Upper lobe of left lung (tissue), 6 donors: ENCODE data around the gene BACH1. TPM values are rescaled to one million over a fixed set of nuclear protein-coding genes. Genes with fewer than 3 reads are reported as not detected.
A peak's percentile ranks its signal among the peaks of the same experiment; 100 is the strongest.
"Not testable (repeated sequence)": the region's sequence is repeated elsewhere in the genome, so short reads cannot be mapped to it uniquely, and the experiment has no call there.

Experiments
- ATAC-seq, 2 donors: fragments of 200-7000 bp; cut with Tn5 transposase; one replicate each; pipeline ENCODE4 v1.9.1; 2022; ENCODE audit warnings: mild to moderate bottlenecking in 2 of 2, moderate library complexity in 2 of 2; ENCODE audit not compliant: low FRiP score in 2 of 2
- DNase-seq, 2 donors: peaks; one replicate each; pipeline ENCODE4 v3.0.0-alpha.2; 2019 to 2020
- H3K27ac ChIP-seq, 4 donors: fragments of 200-600 bp; sonication (generic); one replicate each; pipeline ENCODE4 v1.5.1; 2016 to 2019
- H3K27me3 ChIP-seq, 4 donors: fragments of 200-600 bp; sonication (generic); one replicate each; pipeline ENCODE4 v1.5.1; 2017 to 2019
- H3K36me3 ChIP-seq, 4 donors: fragments of 200-600 bp; sonication (generic); one replicate each; pipeline ENCODE4 v1.5.1; 2016 to 2019
- H3K4me1 ChIP-seq, 4 donors: fragments of 200-600 bp; sonication (generic); one replicate each; pipeline ENCODE4 v1.5.1; 2018 to 2019
- H3K4me3 ChIP-seq, 4 donors: fragments of 200-600 bp; sonication (generic); one replicate each; pipeline ENCODE4 v1.5.1; 2017 to 2019; ENCODE audit warnings: mild to moderate bottlenecking in 2 of 4, moderate library complexity in 1 of 4
- H3K9me3 ChIP-seq, 4 donors: fragments of 200-600 bp; sonication (generic); one replicate each; pipeline ENCODE4 v1.5.1; 2018 to 2019
- CTCF ChIP-seq, 6 experiments: fragments of 450-650 bp in 4 of 6; fragments of 200-600 bp in 2 of 6; sonication (generic) in 2 of 6; IDR thresholded peaks; one replicate each; pipeline ENCODE4 v1.5.1; 2016 to 2019; ENCODE audit warnings: antibody characterized with exemption in 6 of 6
- EP300 ChIP-seq, 4 donors: sonication (generic); formaldehyde crosslinking; IDR thresholded peaks; one replicate each; pipeline ENCODE4 v1.5.1; 2017; ENCODE audit warnings: antibody characterized with exemption in 4 of 4, control low read depth in 2 of 4
- POLR2A ChIP-seq, 4 donors: fragments of 450-650 bp; IDR thresholded peaks; one replicate each; pipeline ENCODE4 v1.5.1; 2016 to 2017; ENCODE audit warnings: antibody characterized with exemption in 4 of 4, mild to moderate bottlenecking in 2 of 4
- POLR2AphosphoS5 ChIP-seq, 2 donors: sonication (generic); formaldehyde crosslinking; IDR thresholded peaks; one replicate each; pipeline ENCODE4 v1.5.1; 2017; ENCODE audit warnings: antibody characterized with exemption in 2 of 2
- WGBS, 2 donors: methylation state at CpG; one replicate each; pipeline ENCODE4 v1.1.5; 2017 to 2018; 5-methylcytosine and 5-hydroxymethylcytosine counted together
- total RNA-seq, 6 donors: library from RNA; depleted of rRNA in 4 of 6; stranded (reverse); fragments of >200 nt in 4 of 6; gene quantifications; one replicate each; pipeline versions ENCODE4 v1.1.0 to v1.2.1, GENCODE V29; 2016 to 2021
- donor health status: DM: no; HTN: no; CAD: no; lungs with moderate emphysema.
- donor health status: DM: no; HTN: yes; CAD: no; lungs with severe emphysema.

Gene BACH1
- total RNA-seq, 6 donors from 2014 or later = 41.6 to 119 (median 78.9) TPM

GRCh38 chr21:29271927-29272333 is 26.8 kb upstream of the BACH1 start:
- ATAC-seq = no peak
- no peak for DNase-seq
- TF ChIP-seq POLR2AphosphoS5 (IDR thresholded peaks at IDR 0.05) = no peak
- no peak for TF ChIP-seq EP300 (IDR thresholded peaks at IDR 0.05)
- TF ChIP-seq POLR2A (IDR thresholded peaks at IDR 0.05) = no peak
- TF ChIP-seq CTCF (IDR thresholded peaks at IDR 0.05) = no peak
- Histone ChIP-seq H3K36me3 (no peaks in the 10 kb centered on the region), H3K4me3 (no peak overlapping the region), H3K9me3 (no peaks in the 10 kb centered on the region), H3K4me1 (no peaks in the 10 kb centered on the region), H3K27me3 (no peaks in the 10 kb centered on the region), H3K27ac (no peak overlapping the region)
- WGBS, 2 donors = 84 to 92% methylated on average over 6 of the region's 6 CpGs

- DNase-seq (no peak), ATAC-seq (no peak)
- H3K4me3 ChIP-seq = no peak overlapping the region
- H3K27me3 ChIP-seq = no peaks in the 10 kb centered on the region
- H3K27ac ChIP-seq = no peak overlapping the region
- no peaks in the 10 kb centered on the region for H3K9me3 ChIP-seq
- TF ChIP-seq EP300 (IDR thresholded peaks at IDR 0.05) (no peak), CTCF (IDR thresholded peaks at IDR 0.05) (no peak), POLR2A (IDR thresholded peaks at IDR 0.05) (no peak), POLR2AphosphoS5 (IDR thresholded peaks at IDR 0.05) (no peak)
- no peaks in the 10 kb centered on the region for H3K4me1 ChIP-seq
- no peaks in the 10 kb centered on the region for H3K36me3 ChIP-seq
Measured at GRCh38 chr21:29277442-29277841, 21.3 kb upstream of the BACH1 start.

- TF ChIP-seq POLR2A (IDR thresholded peaks at IDR 0.05) = no peak
- no peak for TF ChIP-seq CTCF (IDR thresholded peaks at IDR 0.05)
- TF ChIP-seq EP300 (IDR thresholded peaks at IDR 0.05) = no peak
- TF ChIP-seq POLR2AphosphoS5 (IDR thresholded peaks at IDR 0.05) = no peak
- Histone ChIP-seq H3K9me3 (no peaks in the 10 kb centered on the region), H3K27ac (no peak overlapping the region), H3K27me3 (no peaks in the 10 kb centered on the region), H3K4me1 (no peaks in the 10 kb centered on the region), H3K36me3 (no peaks in the 10 kb centered on the region), H3K4me3 (no peak overlapping the region)
- no peak for ATAC-seq
- no peak for DNase-seq
Measured at GRCh38 chr21:29279558-29279957, 19.2 kb upstream of the BACH1 start.

GRCh38 chr21:29281801-29282200 is 16.9 kb upstream of the BACH1 start:
- H3K27me3 ChIP-seq, H3K9me3 ChIP-seq, ATAC-seq, H3K27ac ChIP-seq, H3K4me3 ChIP-seq, H3K36me3 ChIP-seq, DNase-seq, H3K4me1 ChIP-seq: not testable (repeated sequence)
- 89 to 100% methylated on average over 3 of the region's 3 CpGs for WGBS, 2 donors

- Histone ChIP-seq H3K9me3 (no peaks in the 10 kb centered on the region), H3K27me3 (no peaks in the 10 kb centered on the region), H3K27ac (no peak overlapping the region), H3K4me3 (no peak overlapping the region), H3K4me1 (peaks cover 10 to 33% (median 28%) of the 10 kb centered on the region in 4 donors), H3K36me3 (no peaks in the 10 kb centered on the region)
- TF ChIP-seq POLR2AphosphoS5 (IDR thresholded peaks at IDR 0.05) (no peak), EP300 (IDR thresholded peaks at IDR 0.05) (no peak), CTCF (IDR thresholded peaks at IDR 0.05) (no peak), POLR2A (IDR thresholded peaks at IDR 0.05) (no peak)
- no peak for DNase-seq
- ATAC-seq = peak in 1 of 2 donors; percentile 75
- WGBS, 2 donors = 39 to 55% methylated on average over 1 of the region's 1 CpG
Measured at GRCh38 chr21:29287383-29287782, 11.3 kb upstream of the BACH1 start.
